CD4-positive, alpha-beta T cell treated with Interleukin-15 for 4 hours (primary cell): ENCODE results near the gene FMNL2.

Experiments
- DNase-seq: peaks from one replicate; pipeline ENCODE4 v3.0.0-alpha.2; 2020; ENCODE audit warnings: low spot score

The FMNL2 gene

GRCh38 chr2:152618193-152618564, 283.2 kb downstream of the FMNL2 start:
- no peak for DNase-seq

- DNase-seq, result no peak
Observed at GRCh38 chr2:152620208-152620607, 285.2 kb downstream of the FMNL2 start.

GRCh38 chr2:152620985-152621384, 286.0 kb downstream of the FMNL2 start:
- no peak for DNase-seq

GRCh38 chr2:152622219-152622618, 287.2 kb downstream of the FMNL2 start:
- DNase-seq, result no peak

- no peak for DNase-seq
Observed at GRCh38 chr2:152623076-152623740, 288.2 kb downstream of the FMNL2 start.

- no peak for DNase-seq
Observed at GRCh38 chr2:152623775-152624174, 288.8 kb downstream of the FMNL2 start.

- no peak for DNase-seq
Observed at GRCh38 chr2:152624805-152625204, 289.8 kb downstream of the FMNL2 start.

- no peak for DNase-seq
Observed at GRCh38 chr2:152626911-152627339, 292.0 kb downstream of the FMNL2 start.

- no peak for DNase-seq
Observed at GRCh38 chr2:152627351-152627957, 292.5 kb downstream of the FMNL2 start.

- no peak for DNase-seq
Observed at GRCh38 chr2:152629202-152629601, 294.2 kb downstream of the FMNL2 start.

- DNase-seq, result no peak
Observed at GRCh38 chr2:152630466-152630865, 295.5 kb downstream of the FMNL2 start.

GRCh38 chr2:152632736-152633135, 297.8 kb downstream of the FMNL2 start:
- DNase-seq, result no peak

- DNase-seq, result peak; percentile 67
Observed at GRCh38 chr2:152635635-152636298, 300.8 kb downstream of the FMNL2 start.

- DNase-seq, result no peak
Observed at GRCh38 chr2:152637251-152637650, 302.3 kb downstream of the FMNL2 start.

GRCh38 chr2:152638056-152638455, 303.1 kb downstream of the FMNL2 start:
- no peak for DNase-seq

GRCh38 chr2:152638590-152638989, 303.6 kb downstream of the FMNL2 start:
- no peak for DNase-seq

- no peak for DNase-seq
Observed at GRCh38 chr2:152644189-152644873, 309.4 kb downstream of the FMNL2 start.

- no peak for DNase-seq
Observed at GRCh38 chr2:152646264-152646663, 311.3 kb downstream of the FMNL2 start.

- DNase-seq, result no peak
Observed at GRCh38 chr2:152646775-152647174, 311.8 kb downstream of the FMNL2 start.

- no peak for DNase-seq
Observed at GRCh38 chr2:152647552-152647951, 312.6 kb downstream of the FMNL2 start.

- DNase-seq, result no peak
Observed at GRCh38 chr2:152648336-152648735, 313.4 kb downstream of the FMNL2 start.

- no peak for DNase-seq
Observed at GRCh38 chr2:152649997-152650396, 315.0 kb downstream of the FMNL2 start.
